Epithelial cell of proximal tubule (primary cell): ENCODE data around the gene TMEM107. TPM values are rescaled to one million over a fixed set of nuclear protein-coding genes. Genes with fewer than 3 reads are reported as not detected.

ENCODE experiments used
- DNase-seq: peaks from one replicate; pipeline ENCODE4 v3.0.0-alpha.2; 2011; ENCODE audit warnings: low read depth
- H3K4me3 ChIP-seq: 2 replicates; pipeline ENCODE4 v1.5.1; 2011; ENCODE audit warnings: low read depth, mild to moderate bottlenecking, low read length
- CTCF ChIP-seq: conservative IDR thresholded peaks from 2 replicates; pipeline ENCODE4 v1.5.1; 2012; ENCODE audit warnings: low read depth, mild to moderate bottlenecking, low read length
- total RNA-seq: library from RNA; depleted of rRNA; stranded (reverse); fragments of >200 nt; gene quantifications from 2 replicates; pipeline ENCODE4 v1.2.3, GENCODE V29; 2015

TMEM107 gene
- total RNA-seq, 1 donor from 2014 or later, result 24.3 TPM

GRCh38 chr17:8145811-8146210, 30.4 kb downstream of the TMEM107 start:
- no peak for DNase-seq
- no peak overlapping the region for H3K4me3 ChIP-seq
- no peak for TF ChIP-seq CTCF

- no peak overlapping the region for H3K4me3 ChIP-seq
- DNase-seq, result no peak
- TF ChIP-seq CTCF, result no peak
These were observed 31.6 kb downstream of the TMEM107 start for GRCh38 chr17:8144401-8145231.

- no peak for DNase-seq
- H3K4me3 ChIP-seq, result no peak overlapping the region
- no peak for TF ChIP-seq CTCF
These were observed 32.4 kb downstream of the TMEM107 start for GRCh38 chr17:8143581-8144400.

GRCh38 chr17:8142887-8143580, 33.1 kb downstream of the TMEM107 start:
- DNase-seq, result no peak
- no peak for TF ChIP-seq CTCF
- H3K4me3 ChIP-seq, result no peak overlapping the region

GRCh38 chr17:8142158-8142886, 33.9 kb downstream of the TMEM107 start:
- no peak overlapping the region for H3K4me3 ChIP-seq
- DNase-seq, result no peak
- TF ChIP-seq CTCF, result no peak

GRCh38 chr17:8141741-8142140, 34.4 kb downstream of the TMEM107 start:
- H3K4me3 ChIP-seq, result no peak overlapping the region
- DNase-seq, result no peak
- no peak for TF ChIP-seq CTCF
